H1 (cell line): ENCODE measurements around the gene MAPK11. TPM values are rescaled to one million over a fixed set of nuclear protein-coding genes. Genes with fewer than 3 reads are reported as not detected.
A peak's percentile ranks its signal among the peaks of the same experiment; 100 is the strongest.

Experiments
- CTCF ChIA-PET: fragments of 300-600 bp; sonication (Branson Sonifier 250); formaldehyde crosslinking; loops from one replicate; lab custom pipeline; 2021; ENCODE audit not compliant: partially characterized antibody; lab: Charles Lee
- POLR2A ChIA-PET: fragments of 300-600 bp; sonication (Branson Sonifier 250); formaldehyde crosslinking; loops from one replicate; lab custom pipeline; 2021; ENCODE audit warnings: inconsistent platforms; ENCODE audit not compliant: partially characterized antibody; lab: Charles Lee
- DNase-seq, 2 experiments: peaks; one replicate each; pipeline versions ENCODE4 v3.0.0 to v3.0.0-alpha.2; 2010 to 2022; ENCODE audit warnings: low spot score in 2 of 2, low read depth in 1 of 2, mixed read lengths in 1 of 2
- FAIRE-seq: peaks from 2 replicates; lab custom pipeline; 2011; peaks lifted over from hg19 to GRCh38; lab: Jason Lieb, UNC
- H2AFZ ChIP-seq: 2 replicates; pipeline ENCODE4 v1.8.1; 2012; ENCODE audit warnings: low read length, inconsistent platforms
- H2AK5ac ChIP-seq: 2 replicates; pipeline ENCODE4 v1.6.1; 2013; ENCODE audit warnings: low read depth, low read length
- H2BK120ac ChIP-seq: replicated peaks from 2 replicates; pipeline ENCODE3; 2013; ENCODE audit warnings: low read depth, low read length, inconsistent platforms
- H2BK12ac ChIP-seq: 2 replicates; pipeline ENCODE4 v1.6.1; 2013; ENCODE audit warnings: low read depth, low read length
- H2BK15ac ChIP-seq: 2 replicates; pipeline ENCODE4 v1.6.1; 2013; ENCODE audit warnings: low read length
- H2BK20ac ChIP-seq: 2 replicates; pipeline ENCODE4 v1.6.1; 2013; ENCODE audit warnings: low read length
- H2BK5ac ChIP-seq: 2 replicates; pipeline ENCODE4 v1.6.1; 2013; ENCODE audit warnings: low read depth, low read length
- H3K14ac ChIP-seq: 2 replicates; pipeline ENCODE4 v1.6.1; 2013; ENCODE audit warnings: inconsistent platforms; ENCODE audit not compliant: insufficient read length
- H3K18ac ChIP-seq: 2 replicates; pipeline ENCODE4 v1.6.1; 2013; ENCODE audit warnings: low read length; ENCODE audit errors: extremely low read depth
- H3K23ac ChIP-seq: 2 replicates; pipeline ENCODE4 v1.6.1; 2013; ENCODE audit warnings: inconsistent platforms; ENCODE audit not compliant: insufficient read length
- H3K23me2 ChIP-seq: 2 replicates; pipeline ENCODE4 v1.6.1; 2013; ENCODE audit warnings: low read depth, low read length
- H3K27ac ChIP-seq: 2 replicates; pipeline ENCODE4 v1.6.1; 2011; ENCODE audit warnings: low read depth, low read length, inconsistent platforms
- H3K27me3 ChIP-seq, 4 experiments: replicated peaks in 1 of 4; 1 replicate in 1 of 4; 2 replicates in 3 of 4; pipeline versions ENCODE4 v1.6.1 to v1.8.1; 2011 to 2013; ENCODE audit warnings: low read length in 3 of 4, mild to moderate bottlenecking in 3 of 4, inconsistent platforms in 2 of 4, mixed read lengths in 2 of 4, moderate library complexity in 1 of 4; ENCODE audit not compliant: control insufficient read depth in 3 of 4, insufficient read depth in 3 of 4; ENCODE audit errors: extremely low read depth in 1 of 4
- H3K36me3 ChIP-seq, 4 experiments: 2 replicates each; pipeline versions ENCODE4 v1.6.1 to v1.8.1; 2011 to 2013; ENCODE audit warnings: mild to moderate bottlenecking in 4 of 4, low read length in 3 of 4, moderate library complexity in 2 of 4, control low read depth in 1 of 4, inconsistent platforms in 1 of 4; ENCODE audit not compliant: insufficient read depth in 4 of 4, control insufficient read depth in 2 of 4
- H3K4ac ChIP-seq: replicated peaks from 2 replicates; pipeline ENCODE3; 2013; ENCODE audit warnings: low read length, low read depth, mixed read lengths, inconsistent platforms; ENCODE audit not compliant: insufficient read length
- H3K4me1 ChIP-seq, 4 experiments: replicated peaks in 1 of 4; 1 replicate in 1 of 4; 2 replicates in 3 of 4; pipeline versions ENCODE4 v1.6.1 to v1.8.1; 2011 to 2013; ENCODE audit warnings: low read length in 3 of 4, inconsistent platforms in 2 of 4, mixed read lengths in 1 of 4; ENCODE audit not compliant: insufficient read depth in 4 of 4, control insufficient read depth in 3 of 4
- H3K4me2 ChIP-seq, 2 experiments: 2 replicates each; pipeline versions ENCODE4 v1.6.1 to v1.8.1; 2011 to 2013; ENCODE audit warnings: low read depth in 2 of 2, low read length in 2 of 2, control low read depth in 1 of 2, inconsistent platforms in 1 of 2, mild to moderate bottlenecking in 1 of 2; ENCODE audit not compliant: insufficient read depth in 1 of 2
- H3K4me3 ChIP-seq, 4 experiments: fragments of 200-600, 300-600 bp in 1 of 4; sonication (generic), shearing (Covaris generic), sonication (Bioruptor Twin) in 1 of 4; 2 replicates each; pipeline versions ENCODE4 v1.5.1 to v1.8.1; 2011 to 2016; ENCODE audit warnings: low read length in 4 of 4, low read depth in 3 of 4, control low read depth in 2 of 4, inconsistent platforms in 2 of 4, mild to moderate bottlenecking in 2 of 4, mixed read lengths in 1 of 4, moderate library complexity in 1 of 4; ENCODE audit not compliant: insufficient read depth in 2 of 4; ENCODE audit errors: extremely low read depth in 1 of 4
- H3K56ac ChIP-seq: replicated peaks from 2 replicates; pipeline ENCODE3; 2013; ENCODE audit warnings: low read depth, mild to moderate bottlenecking, mixed read lengths, low read length, inconsistent platforms; ENCODE audit not compliant: insufficient read length
- H3K79me1 ChIP-seq: 2 replicates; pipeline ENCODE4 v1.6.1; 2013; ENCODE audit warnings: low read depth, low read length, control low read depth
- H3K79me2 ChIP-seq, 2 experiments: 2 replicates each; pipeline versions ENCODE4 v1.6.1 to v1.8.1; 2012 to 2013; ENCODE audit warnings: low read length in 2 of 2, mild to moderate bottlenecking in 2 of 2, inconsistent platforms in 1 of 2; ENCODE audit not compliant: insufficient read depth in 2 of 2, control insufficient read depth in 1 of 2
- H3K9ac ChIP-seq, 4 experiments: replicated peaks in 1 of 4; 1 replicate in 1 of 4; 2 replicates in 3 of 4; pipeline versions ENCODE4 v1.6.1 to v1.8.1; 2011 to 2013; ENCODE audit warnings: low read depth in 3 of 4, low read length in 3 of 4, control low read depth in 2 of 4, mild to moderate bottlenecking in 2 of 4, moderate library complexity in 2 of 4, inconsistent platforms in 1 of 4; ENCODE audit errors: extremely low read depth in 1 of 4
- H3K9me3 ChIP-seq, 2 experiments: 2 replicates each; pipeline versions ENCODE4 v1.6.1 to v1.8.1; 2012 to 2013; ENCODE audit warnings: mild to moderate bottlenecking in 2 of 2, moderate library complexity in 2 of 2, control low read depth in 1 of 2, inconsistent platforms in 1 of 2, low read depth in 1 of 2, low read length in 1 of 2, mixed read lengths in 1 of 2; ENCODE audit not compliant: insufficient read depth in 2 of 2
- H4K20me1 ChIP-seq, 2 experiments: replicated peaks in 1 of 2; 2 replicates each; pipeline versions ENCODE3 to v1.8.1; 2011 to 2013; ENCODE audit warnings: inconsistent platforms in 2 of 2, low read length in 2 of 2, mild to moderate bottlenecking in 1 of 2; ENCODE audit not compliant: insufficient read depth in 2 of 2, control insufficient read depth in 1 of 2
- H4K5ac ChIP-seq: 2 replicates; pipeline ENCODE4 v1.6.1; 2013; ENCODE audit warnings: low read length, low read depth, mixed read lengths, inconsistent platforms; ENCODE audit not compliant: insufficient read length
- H4K8ac ChIP-seq: 2 replicates; pipeline ENCODE4 v1.8.0; 2013; ENCODE audit warnings: mild to moderate bottlenecking, moderate library complexity, low read length, inconsistent platforms; ENCODE audit not compliant: insufficient read depth; ENCODE audit errors: extremely low read depth
- H4K91ac ChIP-seq: replicated peaks from 2 replicates; pipeline ENCODE3; 2013; ENCODE audit warnings: low read length, mixed read lengths, inconsistent platforms; ENCODE audit not compliant: insufficient read length
- CTCF ChIP-seq, 3 experiments: IDR thresholded peaks; 1 replicate in 2 of 3; 2 replicates in 1 of 3; pipeline versions ENCODE4 v1.5.1 to v1.6.1; 2011; ENCODE audit warnings: low read length in 3 of 3, mild to moderate bottlenecking in 3 of 3, inconsistent platforms in 2 of 3, low read depth in 1 of 3, moderate library complexity in 1 of 3; ENCODE audit not compliant: insufficient read depth in 1 of 3; ENCODE audit errors: control extremely low read depth in 1 of 3
- EGR1 ChIP-seq: IDR thresholded peaks from 2 replicates; pipeline ENCODE4 v1.6.1; 2011; ENCODE audit warnings: low read depth, low read length, borderline replicate concordance
- RAD21 ChIP-seq, 2 experiments: IDR thresholded peaks in 1 of 2; conservative IDR thresholded peaks in 1 of 2; 2 replicates each; pipeline ENCODE4 v1.6.1; 2011; ENCODE audit warnings: low read depth in 2 of 2, low read length in 2 of 2, improper control_type of control experiment in 1 of 2, inconsistent platforms in 1 of 2, mild to moderate bottlenecking in 1 of 2, moderate library complexity in 1 of 2
- WGBS, 2 experiments: shearing (Covaris generic) in 1 of 2; methylation state at CpG; one replicate each; pipeline versions ENCODE4 v1.1.6 to v1.1.7; 2013 to 2015; ENCODE audit warnings: low lambda C conversion rate in 2 of 2, mixed read lengths in 2 of 2, inconsistent platforms in 1 of 2, low coverage in 1 of 2, missing lambda C conversion rate in 1 of 2; ENCODE audit not compliant: insufficient replicate concordance in 2 of 2, insufficient coverage in 1 of 2, insufficient read length in 1 of 2; ENCODE audit errors: extremely low coverage in 1 of 2, missing lambda C conversion rate in 1 of 2; 5-methylcytosine and 5-hydroxymethylcytosine counted together
- polyA plus RNA-seq, 7 experiments: library from polyadenylated mRNA; depleted of rRNA in 3 of 7; stranded (reverse) in 5 of 7; unstranded in 2 of 7; fragments of >200 nt in 5 of 7; fragments of 200-250 nt in 2 of 7; gene quantifications; 1 replicate in 5 of 7; 2 replicates in 1 of 7; 4 replicates in 1 of 7; pipeline versions ENCODE4 v1.2.1 to v1.2.3, GENCODE V29; 2011 to 2013; ENCODE audit warnings: missing spikeins in 2 of 7, mixed read lengths in 2 of 7
- total RNA-seq: library from RNA; stranded (reverse); fragmentation: NEBNext Ultra II Directional; extraction: Animal tissue kit (Norgen Biotek cat#: 25700); gene quantifications from 2 replicates; pipeline ENCODE4 v1.2.1, GENCODE V29; 2021

The MAPK11 gene
- total and polyA plus RNA-seq, 2 of the 8 experiments (the other 6 are each of a cell fraction or from before 2014, with no cell fraction given), result 0.70 to 1.5 TPM

GRCh38 chr22:50221410-50222300, 48.5 kb downstream of the MAPK11 start:
- Histone ChIP-seq H2BK20ac (no peak overlapping the region), H2BK120ac (no peak overlapping the region), H4K8ac (no peak overlapping the region), H3K4me1 (peaks cover 0 to 11% (median 2%) of the 10 kb centered on the region in 4 experiments; a peak in 3 of 7 replicates), H2BK5ac (no peak overlapping the region), H4K5ac (no peak overlapping the region), H4K20me1 (peaks cover 7 to 31% of the 10 kb centered on the region in 2 experiments), H3K23me2 (no peaks in the 10 kb centered on the region), H3K36me3 (peaks cover 5 to 38% (median 24%) of the 10 kb centered on the region in 4 experiments), H2AFZ (no peak overlapping the region), H3K18ac (no peak overlapping the region), H4K91ac (no peak overlapping the region), H2BK12ac (no peak overlapping the region), H3K9me3 (no peaks in the 10 kb centered on the region; a peak in 1 of 4 replicates), H3K14ac (no peak overlapping the region), H2AK5ac (no peak overlapping the region), H3K56ac (no peak overlapping the region), H3K79me1 (peaks cover 2% of the 10 kb centered on the region; the same call in 1 of the 2 replicates), H3K23ac (no peak overlapping the region), H3K79me2 (no peaks in the 10 kb centered on the region), H3K27me3 (no peaks in the 10 kb centered on the region), H3K9ac (no peak overlapping the region), H3K4me2 (no peak overlapping the region), H3K4ac (no peak overlapping the region), H3K27ac (no peak overlapping the region), H3K4me3 (no peak overlapping the region), H2BK15ac (no peak overlapping the region)
- DNase-seq (peak in 1 of 2 experiments; percentile 45), FAIRE-seq (no peak)
- ChIA-PET POLR2A (interaction anchor here (0.7 to 1.0 kb wide), 3 partner anchors 10 to 224 kb away, joined by 3 to 4 read pairs (median 3); no protein-coding TSS in a partner anchor), CTCF (interaction anchor here (0.6 to 9.2 kb wide), 8 partner anchors 9 to 244 kb away, joined by 3 to 77 read pairs (median 4); no protein-coding TSS in a partner anchor)
- WGBS, 2 experiments, result 92% methylated on average over 19 of the region's 19 CpGs; no CpG with 5 or more reads in 1 of the 2 experiments
- TF ChIP-seq EGR1, result no peak
- peak; percentile 42 to 50 (median 42) for TF ChIP-seq CTCF (IDR thresholded peaks at IDR 0.05; ENCODE audit: control extremely low read depth in 1 of 3, insufficient read depth in 1 of 3, low read depth in 1 of 3, low read length in 3 of 3)
- TF ChIP-seq RAD21 (IDR thresholded peaks at IDR 0.05 in 1 of 2, conservative IDR thresholded peaks at IDR 0.05 in 1 of 2; ENCODE audit: low read depth in 2 of 2, low read length in 2 of 2), result peak; percentile 36 to 52
